GM21786 (cell line): ENCODE results near the gene LDHA.
"Not testable (repeated sequence)": the region's sequence is repeated elsewhere in the genome, so short reads cannot be mapped to it uniquely, and the experiment has no call there.

Source experiments
- ATAC-seq: cut with Tn5 transposase; IDR thresholded peaks from one replicate; pipeline ENCODE4 v1.9.1; 2021; ENCODE audit not compliant: unreplicated experiment

Gene LDHA

DNA sequence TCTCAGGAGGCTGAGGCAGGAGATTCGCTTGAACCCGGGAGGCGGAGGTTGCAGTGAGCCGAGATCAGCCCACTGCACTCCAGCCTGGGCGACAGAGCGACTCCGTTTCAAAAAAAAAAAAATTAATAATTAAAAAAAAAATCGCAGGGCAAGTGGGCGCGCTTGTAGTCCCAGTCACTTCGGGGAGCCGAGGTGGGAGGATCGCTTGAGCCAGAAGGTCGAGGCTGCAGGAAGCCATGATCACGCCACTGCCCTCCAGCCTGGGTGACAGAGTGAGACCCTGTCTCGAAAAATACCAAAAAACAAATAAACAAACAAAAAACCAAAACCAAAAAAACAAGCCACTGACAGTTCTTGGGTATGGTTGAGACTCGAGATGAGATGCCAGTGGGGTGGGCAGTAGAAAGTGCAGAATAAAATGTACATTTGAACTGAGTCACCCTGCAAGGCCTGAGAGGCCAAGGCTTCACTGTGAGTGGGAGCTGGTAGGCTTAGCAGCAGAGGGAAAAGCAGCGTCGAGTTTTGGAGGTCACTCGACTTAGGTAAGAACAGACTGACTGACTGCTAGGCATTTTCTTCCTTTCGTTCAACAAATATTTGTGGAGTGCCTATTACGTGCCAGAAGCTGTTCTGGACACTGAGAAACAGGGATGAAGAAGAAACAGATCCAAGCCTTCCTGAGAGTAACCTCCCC is 635 bp upstream of the LDHA start:
- no peak for ATAC-seq

DNA sequence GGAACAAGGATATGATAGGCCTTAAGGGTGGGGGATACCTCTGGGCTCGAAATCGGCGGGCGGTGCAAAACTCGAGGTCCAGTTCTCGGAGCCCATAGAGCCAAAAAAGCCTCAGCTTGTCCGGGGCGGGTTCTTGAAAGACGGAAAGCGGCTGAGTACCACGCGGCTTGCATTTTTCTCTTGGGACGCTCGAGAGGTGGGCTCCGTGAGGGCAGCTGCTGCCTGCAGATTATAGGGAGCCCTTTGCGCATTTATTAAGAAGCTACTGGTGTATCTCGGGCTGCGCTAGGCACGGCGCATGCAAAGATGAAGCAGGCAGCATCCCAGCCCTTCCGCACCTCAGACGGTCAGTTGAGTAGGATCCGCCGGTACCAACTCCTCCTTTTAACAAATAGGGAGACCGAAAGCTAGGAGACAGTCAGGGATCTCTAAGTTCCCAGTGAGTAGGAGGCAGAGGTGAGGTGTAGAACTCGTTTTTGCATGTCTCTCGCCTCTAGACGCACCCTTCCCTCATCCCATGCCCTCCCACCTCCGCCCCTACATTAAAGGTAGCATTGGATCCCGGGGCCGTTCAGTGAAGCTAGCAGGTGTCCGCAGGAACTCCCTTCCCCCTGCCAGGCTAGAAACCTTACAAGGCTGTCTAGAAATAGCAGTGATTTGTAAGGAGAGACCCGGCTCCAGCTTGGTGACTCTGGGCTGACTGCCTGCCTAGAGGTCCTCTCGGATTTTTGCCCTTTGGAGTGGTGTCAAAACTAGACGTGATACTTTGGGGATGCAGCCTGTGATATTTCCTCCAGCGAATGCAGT is 768 bp downstream of the LDHA start:
- no peak for ATAC-seq

GRCh38 chr11:18395735-18396504 is 1.6 kb downstream of the LDHA start:
- ATAC-seq = peak; percentile 69

GRCh38 chr11:18397921-18398320 is 3.6 kb downstream of the LDHA start:
- no peak for ATAC-seq

- ATAC-seq = not testable (repeated sequence)
These were observed 6.7 kb downstream of the LDHA start for GRCh38 chr11:18401077-18401476.

- no peak for ATAC-seq
These were observed 9.7 kb downstream of the LDHA start for GRCh38 chr11:18404062-18404461.

GRCh38 chr11:18407400-18407799 is 13.0 kb downstream of the LDHA start:
- ATAC-seq = not testable (repeated sequence)

DNA sequence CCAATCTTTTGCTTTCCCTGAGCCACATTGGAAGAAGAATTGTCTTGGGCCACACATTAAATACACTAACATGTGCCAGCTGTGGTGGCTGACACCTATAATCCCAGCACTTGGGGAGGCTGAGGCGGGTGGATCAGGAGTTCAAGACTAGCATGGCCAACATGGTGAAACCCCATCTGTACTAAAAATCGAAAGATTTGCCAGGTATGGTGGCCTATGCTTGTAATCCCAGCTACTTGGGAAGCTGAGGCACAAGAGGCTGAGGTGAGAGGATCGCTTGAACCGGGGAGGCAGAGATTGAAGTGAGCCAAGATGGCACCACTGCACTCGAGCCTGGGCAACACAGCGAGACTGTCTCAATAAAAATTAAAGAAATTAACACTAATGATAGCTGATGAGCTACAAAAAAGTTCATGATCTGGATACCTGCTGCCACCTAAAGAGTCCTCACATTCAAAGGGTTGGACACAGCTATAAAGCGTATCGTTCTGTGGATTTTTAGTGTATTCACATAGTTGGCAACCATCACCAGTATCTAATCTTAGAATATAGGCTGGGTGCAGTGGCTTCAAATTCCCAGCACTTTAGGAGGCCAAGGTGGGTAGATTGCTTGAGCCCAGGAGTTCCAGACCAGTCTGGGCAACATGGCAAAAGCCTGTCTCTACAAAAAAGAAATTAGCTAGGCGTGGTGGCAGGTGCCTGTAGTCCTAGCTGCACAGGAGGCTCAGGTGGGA is 14.4 kb downstream of the LDHA start:
- no peak for ATAC-seq

- no peak for ATAC-seq
These were observed 22.1 kb downstream of the LDHA start for GRCh38 chr11:18416459-18416858.

GRCh38 chr11:18419040-18419439 is 24.7 kb downstream of the LDHA start:
- no peak for ATAC-seq

- no peak for ATAC-seq
These were observed 25.7 kb downstream of the LDHA start for GRCh38 chr11:18420067-18420466.

DNA sequence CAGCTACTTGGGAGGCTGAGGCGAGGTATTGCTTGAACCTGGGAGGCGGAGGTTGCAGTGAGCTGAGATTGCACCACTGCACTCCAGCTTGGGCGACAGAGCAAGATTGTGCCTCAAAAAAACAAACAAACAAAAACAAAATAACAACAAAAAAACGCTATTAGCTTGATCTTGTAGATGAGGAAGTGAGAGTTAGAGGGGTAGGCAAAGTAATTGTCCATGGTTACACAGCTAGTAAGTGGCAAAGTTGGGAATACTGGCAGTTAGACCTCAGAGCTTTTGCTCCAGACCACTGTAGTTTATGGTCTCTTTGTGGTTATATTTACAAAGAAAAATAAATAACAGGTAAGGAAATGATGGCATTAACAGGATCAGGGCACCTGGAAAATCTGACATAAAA is 32.9 kb downstream of the LDHA start:
- ATAC-seq = no peak

- no peak for ATAC-seq
These were observed 35.0 kb downstream of the LDHA start for GRCh38 chr11:18429332-18429731.

GRCh38 chr11:18438691-18439090 is 44.3 kb downstream of the LDHA start:
- no peak for ATAC-seq

GRCh38 chr11:18449251-18449650 is 54.9 kb downstream of the LDHA start:
- ATAC-seq = no peak

- no peak for ATAC-seq
These were observed 58.6 kb downstream of the LDHA start for GRCh38 chr11:18452927-18453326.

DNA sequence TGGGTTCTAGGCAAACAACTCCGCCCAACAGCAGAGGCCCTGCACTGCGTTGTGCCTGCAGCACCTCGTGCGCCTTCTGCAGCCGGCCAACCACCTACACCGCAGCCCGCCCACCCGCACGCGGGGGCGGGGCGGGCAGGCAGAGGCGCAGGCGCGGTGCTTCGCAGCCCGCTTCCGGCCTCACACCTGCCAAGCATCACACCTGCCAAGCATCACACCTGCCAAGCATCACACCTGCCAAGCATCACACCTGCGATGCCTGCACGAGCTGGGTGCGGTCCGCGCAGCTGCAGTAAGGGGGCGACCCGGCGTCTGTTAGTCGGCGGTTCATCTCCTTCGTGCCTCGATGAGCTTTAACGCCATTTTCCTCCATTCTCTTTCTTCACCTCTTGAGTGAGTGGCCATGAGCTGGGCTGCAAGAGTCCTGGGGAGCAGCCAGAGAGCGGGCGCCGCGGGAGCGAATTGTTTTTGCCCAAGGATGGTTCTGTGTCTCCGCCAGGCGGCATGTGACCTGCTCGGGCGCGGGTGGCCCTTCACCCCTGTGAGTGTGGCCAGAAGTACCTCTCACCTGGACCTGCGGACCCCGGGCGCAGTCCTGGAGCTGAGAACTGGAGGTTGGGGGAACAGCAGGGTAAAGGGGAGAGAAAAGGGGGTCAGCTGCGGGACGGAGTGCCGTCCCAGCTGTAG is 61.5 kb downstream of the LDHA start, which contains the start of gene LDHAL6A:
Gene LDHAL6A, plus strand, starts transcription at position 171 of the 687 bp plus-strand sequence. CDS start 825 bp downstream, outside the sequence.
- ATAC-seq = no peak

GRCh38 chr11:18457450-18457849 is 63.1 kb downstream of the LDHA start:
- no peak for ATAC-seq
